Activated T-cell treated with anti-CD3 and anti-CD28 coated beads, Interleukin-2, amount 50 U/mL, for 72 hours (primary cell): ENCODE results near the gene SPATA3. TPM values are rescaled to one million over a fixed set of nuclear protein-coding genes. Genes with fewer than 3 reads are reported as not detected.

Source experiments
- ATAC-seq, 2 donors: fragments of 150-1000 bp; cut with Tn5 transposase; replicated peaks in 1 of 2; 2 replicates each; pipeline ENCODE4 v1.10.0; 2021; ENCODE audit warnings: moderate library complexity in 2 of 2, mild to moderate bottlenecking in 1 of 2
- DNase-seq, 2 donors: peaks; one replicate each; pipeline ENCODE4 v3.0.0; 2021 to 2022; ENCODE audit warnings: mixed read lengths in 1 of 2
- H3K27ac Mint-ChIP-seq: one replicate; pipeline ENCODE4 v1.8.0; 2022; ENCODE audit warnings: mild to moderate bottlenecking, moderate library complexity, mixed read lengths
- H3K27me3 Mint-ChIP-seq: one replicate; pipeline ENCODE4 v1.8.0; 2022; ENCODE audit warnings: low read depth, mixed read lengths
- H3K36me3 Mint-ChIP-seq, 2 donors: one replicate each; pipeline ENCODE4 v1.8.0; 2022; ENCODE audit warnings: mixed read lengths in 2 of 2, mild to moderate bottlenecking in 1 of 2; ENCODE audit not compliant: insufficient read depth in 2 of 2
- H3K4me1 Mint-ChIP-seq: one replicate; pipeline ENCODE4 v1.8.0; 2022; ENCODE audit warnings: low read depth, mixed read lengths
- H3K4me3 Mint-ChIP-seq, 2 donors: one replicate each; pipeline ENCODE4 v1.8.0; 2022; ENCODE audit warnings: mild to moderate bottlenecking in 2 of 2, mixed read lengths in 2 of 2, moderate library complexity in 2 of 2
- H3K9me3 Mint-ChIP-seq, 2 donors: one replicate each; pipeline ENCODE4 v1.8.0; 2022; ENCODE audit warnings: mixed read lengths in 2 of 2
- total RNA-seq, 2 donors: library from RNA; stranded (reverse); gene quantifications; one replicate each; pipeline ENCODE4 v1.2.3, GENCODE V29; 2022

SPATA3 gene
- total RNA-seq, 2 donors from 2014 or later: 1.9 to 2.3 TPM

DNA sequence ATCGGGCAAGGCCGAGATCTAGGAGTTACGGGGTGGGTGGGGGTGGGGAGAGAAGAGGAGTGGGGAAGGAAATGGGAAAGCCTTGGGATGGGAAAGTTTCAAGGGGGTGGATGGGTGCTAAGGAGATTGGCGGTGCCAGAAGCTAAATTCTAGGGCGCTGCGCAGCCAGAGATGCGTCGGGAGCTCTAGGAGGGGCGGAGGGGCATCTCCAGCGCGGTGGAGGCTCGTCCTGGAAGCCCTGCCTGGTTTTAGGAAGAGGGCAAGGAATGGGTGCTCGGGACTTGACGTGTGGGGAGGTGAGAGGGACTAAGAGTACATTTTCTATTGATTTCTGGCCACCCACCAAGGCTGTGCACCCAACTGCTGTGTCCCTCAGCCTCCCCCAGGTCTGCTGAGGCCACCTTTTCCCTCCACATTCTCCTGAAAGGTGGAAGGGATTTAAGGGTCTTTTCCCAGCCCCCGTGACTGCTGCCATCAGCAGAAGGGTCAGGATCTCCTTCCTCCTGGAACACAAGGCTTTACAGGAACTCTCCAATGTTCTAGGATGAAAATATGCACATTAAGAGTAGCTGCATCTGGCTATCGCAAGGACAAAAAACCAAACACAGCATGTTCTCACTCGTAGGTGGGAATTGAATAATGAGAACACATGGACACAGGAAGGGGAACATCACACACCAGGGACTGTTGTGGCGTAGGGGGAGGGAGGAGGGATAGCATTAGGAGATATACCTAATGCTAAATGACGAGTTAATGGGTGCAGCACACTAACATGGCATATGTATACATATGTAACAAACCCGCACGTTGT is 42.8 kb downstream of the SPATA3 start:
- no peak for ATAC-seq
- no peak for DNase-seq
- H3K36me3 Mint-ChIP-seq: peaks cover 0 to 2% of the 10 kb centered on the region in 2 donors
- peak overlapping the region; percentile 71 to 76 for H3K4me3 Mint-ChIP-seq
- H3K27me3 Mint-ChIP-seq: peaks cover 78% of the 10 kb centered on the region
- H3K9me3 Mint-ChIP-seq: no peaks in the 10 kb centered on the region
- peaks cover 6% of the 10 kb centered on the region for H3K4me1 Mint-ChIP-seq
- H3K27ac Mint-ChIP-seq: no peak overlapping the region

DNA sequence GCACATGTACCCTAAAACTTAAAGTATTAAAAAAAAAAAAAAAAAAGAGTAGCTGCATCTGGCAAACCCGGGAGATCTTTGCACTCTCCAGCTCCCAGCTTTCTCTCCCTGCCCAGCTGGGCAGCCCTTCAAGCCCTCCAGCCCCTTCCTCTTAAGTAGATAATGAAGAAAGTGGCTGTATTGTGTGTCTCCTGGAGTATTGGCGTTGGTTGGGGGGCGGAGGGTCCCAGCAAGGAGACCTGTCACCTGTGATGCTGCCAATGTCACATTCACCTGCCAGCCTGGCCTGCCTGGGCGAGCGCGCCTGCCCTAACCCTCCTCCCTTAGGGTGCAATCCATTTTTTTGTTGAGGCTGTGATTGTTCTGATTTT is 43.4 kb downstream of the SPATA3 start:
- peaks cover 73% of the 10 kb centered on the region for H3K27me3 Mint-ChIP-seq
- ATAC-seq (no peak), DNase-seq (no peak)
- H3K36me3 Mint-ChIP-seq: peaks cover 0 to 2% of the 10 kb centered on the region in 2 donors
- no peaks in the 10 kb centered on the region for H3K9me3 Mint-ChIP-seq
- H3K4me3 Mint-ChIP-seq: no peak overlapping the region
- peaks cover 6% of the 10 kb centered on the region for H3K4me1 Mint-ChIP-seq
- no peak overlapping the region for H3K27ac Mint-ChIP-seq

GRCh38 chr2:231039821-231040364 is 44.0 kb downstream of the SPATA3 start:
- Mint-ChIP-seq H3K4me1 (peaks cover 6% of the 10 kb centered on the region), H3K9me3 (no peaks in the 10 kb centered on the region), H3K27ac (no peak overlapping the region), H3K27me3 (peaks cover 67% of the 10 kb centered on the region), H3K4me3 (no peak overlapping the region), H3K36me3 (peaks cover 0 to 2% of the 10 kb centered on the region in 2 donors)
- no peak for DNase-seq
- ATAC-seq: no peak

- peaks cover 6% of the 10 kb centered on the region for H3K4me1 Mint-ChIP-seq
Observed at GRCh38 chr2:231041061-231041689, 45.3 kb downstream of the SPATA3 start.

GRCh38 chr2:231043796-231044195 is 47.9 kb downstream of the SPATA3 start:
- Mint-ChIP-seq H3K4me1 (no peaks in the 10 kb centered on the region), H3K9me3 (no peaks in the 10 kb centered on the region), H3K4me3 (no peak overlapping the region), H3K36me3 (no peaks in the 10 kb centered on the region), H3K27ac (no peak overlapping the region), H3K27me3 (peaks cover 45% of the 10 kb centered on the region)
- ATAC-seq: no peak
- no peak for DNase-seq

More at GRCh38 chr2:231041061-231041689, 45.3 kb downstream of the SPATA3 start:
- no peak overlapping the region for H3K4me3 Mint-ChIP-seq
- no peaks in the 10 kb centered on the region for H3K9me3 Mint-ChIP-seq
- H3K27ac Mint-ChIP-seq: no peak overlapping the region
- ATAC-seq (no peak), DNase-seq (no peak)
- H3K36me3 Mint-ChIP-seq: peaks cover 0 to 2% of the 10 kb centered on the region in 2 donors
- peaks cover 58% of the 10 kb centered on the region for H3K27me3 Mint-ChIP-seq

GRCh38 chr2:231046916-231047273 is 51.0 kb downstream of the SPATA3 start:
- Mint-ChIP-seq H3K27me3 (peaks cover 15% of the 10 kb centered on the region), H3K4me3 (no peak overlapping the region)

DNA sequence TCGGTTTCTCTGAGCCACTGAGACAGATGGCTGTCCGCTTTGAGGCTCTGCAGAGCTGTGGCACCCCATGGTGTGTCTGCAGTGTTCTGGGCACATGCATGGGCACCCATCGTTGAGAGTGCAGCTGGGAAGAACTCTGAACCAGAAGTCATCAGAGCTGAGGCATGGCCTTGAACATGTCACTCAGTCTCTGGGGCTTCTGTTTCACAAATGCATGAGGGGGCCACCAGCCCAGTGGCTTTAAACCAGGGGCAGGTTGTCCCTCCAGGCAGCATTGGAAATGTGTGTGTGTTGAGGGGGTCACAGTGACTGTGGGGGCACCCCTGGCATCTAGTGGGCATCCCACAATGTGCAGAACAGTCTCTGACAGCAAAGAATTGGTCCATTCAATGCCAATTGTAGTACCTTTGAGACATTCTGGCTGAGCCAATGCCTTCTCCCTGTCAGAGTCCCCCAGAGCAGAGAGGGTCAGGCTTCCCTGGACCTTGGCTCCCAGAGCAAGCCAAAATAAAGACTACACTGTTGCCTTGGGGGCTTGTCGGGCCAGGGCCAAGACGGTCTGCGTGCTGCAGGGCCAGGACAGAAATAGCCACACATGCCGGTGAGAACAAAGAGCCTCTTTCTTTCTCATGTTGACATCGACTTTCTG is 51.5 kb downstream of the SPATA3 start:
- no peaks in the 10 kb centered on the region for H3K9me3 Mint-ChIP-seq
- no peak overlapping the region for H3K4me3 Mint-ChIP-seq
- peaks cover 13% of the 10 kb centered on the region for H3K27me3 Mint-ChIP-seq
- ATAC-seq (no peak), DNase-seq (no peak)
- H3K4me1 Mint-ChIP-seq: peaks cover 4% of the 10 kb centered on the region
- H3K36me3 Mint-ChIP-seq: no peaks in the 10 kb centered on the region
- H3K27ac Mint-ChIP-seq: no peak overlapping the region

More at GRCh38 chr2:231046916-231047273, 51.0 kb downstream of the SPATA3 start:
- Mint-ChIP-seq H3K36me3 (no peaks in the 10 kb centered on the region), H3K27ac (no peak overlapping the region), H3K9me3 (no peaks in the 10 kb centered on the region), H3K4me1 (no peaks in the 10 kb centered on the region)
- ATAC-seq (no peak), DNase-seq (no peak)

- H3K4me3 Mint-ChIP-seq: no peak overlapping the region
Observed at GRCh38 chr2:231047923-231048915, 52.3 kb downstream of the SPATA3 start.

GRCh38 chr2:231049286-231050017 is 53.5 kb downstream of the SPATA3 start:
- no peak for DNase-seq

More at GRCh38 chr2:231047923-231048915, 52.3 kb downstream of the SPATA3 start:
- H3K27ac Mint-ChIP-seq: no peak overlapping the region
- ATAC-seq (no peak), DNase-seq (no peak)
- H3K36me3 Mint-ChIP-seq: no peaks in the 10 kb centered on the region
- H3K9me3 Mint-ChIP-seq: no peaks in the 10 kb centered on the region
- H3K4me1 Mint-ChIP-seq: peaks cover 12% of the 10 kb centered on the region
- peaks cover 12% of the 10 kb centered on the region for H3K27me3 Mint-ChIP-seq

GRCh38 chr2:231050018-231050901 is 54.3 kb downstream of the SPATA3 start:
- no peak for DNase-seq
- H3K27me3 Mint-ChIP-seq: peaks cover 16% of the 10 kb centered on the region
- no peak overlapping the region for H3K27ac Mint-ChIP-seq
- no peak for ATAC-seq
- H3K4me3 Mint-ChIP-seq: no peak overlapping the region
- no peaks in the 10 kb centered on the region for H3K9me3 Mint-ChIP-seq
- peaks cover 23% of the 10 kb centered on the region for H3K4me1 Mint-ChIP-seq
- H3K36me3 Mint-ChIP-seq: no peaks in the 10 kb centered on the region

More at GRCh38 chr2:231049286-231050017, 53.5 kb downstream of the SPATA3 start:
- ATAC-seq: no peak
- Mint-ChIP-seq H3K4me1 (peaks cover 23% of the 10 kb centered on the region), H3K27ac (no peak overlapping the region), H3K36me3 (no peaks in the 10 kb centered on the region), H3K27me3 (peaks cover 16% of the 10 kb centered on the region), H3K9me3 (no peaks in the 10 kb centered on the region), H3K4me3 (no peak overlapping the region)

DNA sequence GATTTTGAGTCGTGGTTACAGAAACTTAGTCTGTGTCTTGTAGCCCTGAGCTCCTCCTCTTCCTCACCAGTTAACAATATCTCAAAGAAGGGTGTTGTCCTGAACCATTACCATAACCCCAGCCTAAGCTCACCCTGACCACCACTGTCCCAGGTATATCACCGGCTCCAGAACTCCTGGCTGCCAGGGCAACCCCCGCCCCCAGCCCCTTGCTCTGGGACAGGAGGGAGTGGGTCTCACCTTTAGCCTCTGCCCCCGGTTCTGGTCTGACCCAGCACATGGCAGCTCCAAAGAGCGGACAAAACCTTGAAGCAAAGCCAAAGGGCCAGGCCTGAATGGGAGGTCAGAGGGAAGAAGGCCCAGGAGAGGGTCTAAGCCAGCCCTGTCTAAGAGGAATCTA is 55.2 kb downstream of the SPATA3 start:
- Mint-ChIP-seq H3K27me3 (peaks cover 16% of the 10 kb centered on the region), H3K4me3 (no peak overlapping the region), H3K36me3 (no peaks in the 10 kb centered on the region), H3K27ac (no peak overlapping the region), H3K4me1 (peaks cover 26% of the 10 kb centered on the region), H3K9me3 (no peaks in the 10 kb centered on the region)
- ATAC-seq: no peak
- no peak for DNase-seq
